Tibial artery (tissue), 4 donors: ENCODE data around the gene GPC6.

Experiments used
- DNase-seq, 2 donors: peaks; one replicate each; pipeline ENCODE4 v3.0.0-alpha.2; 2019
- H3K27ac ChIP-seq, 2 donors: fragments of 200-600 bp; sonication (generic) in 1 of 2; 1 replicate in 1 of 2; 2 replicates in 1 of 2; pipeline ENCODE4 v1.5.1; 2018 to 2019; ENCODE audit warnings: mild to moderate bottlenecking in 1 of 2
- H3K27me3 ChIP-seq, 2 donors: fragments of 200-600 bp; sonication (generic) in 1 of 2; one replicate each; pipeline versions ENCODE4 v1.5.1 to v1.6.0; 2016 to 2019
- H3K36me3 ChIP-seq, 3 donors: fragments of 200-600 bp; sonication (generic) in 2 of 3; one replicate each; pipeline ENCODE4 v1.5.1; 2016 to 2019; ENCODE audit warnings: mild to moderate bottlenecking in 2 of 3
- H3K4me1 ChIP-seq, 4 donors: fragments of 200-600 bp; sonication (generic) in 2 of 4; 1 replicate in 3 of 4; 2 replicates in 1 of 4; pipeline ENCODE4 v1.5.1; 2016 to 2019
- H3K4me3 ChIP-seq, 2 donors: fragments of 200-600 bp; sonication (generic) in 1 of 2; 1 replicate in 1 of 2; 2 replicates in 1 of 2; pipeline ENCODE4 v1.5.1; 2018 to 2019; ENCODE audit warnings: mild to moderate bottlenecking in 2 of 2
- H3K9me3 ChIP-seq, 3 donors: fragments of 200-600 bp; sonication (generic) in 1 of 3; one replicate each; pipeline ENCODE4 v1.5.1; 2016 to 2019
- intact Hi-C: fragments of 100-400 bp; cut with DNase I; formaldehyde crosslinking; loops from one replicate; pipeline ENCODE4 v1.15.0; 2023; ENCODE audit warnings: low total_unique reads
- TF ChIP-seq, protein P1 (sequence below), 2 experiments: fragments of 200-600 bp in 1 of 2; fragments of 450-650 bp in 1 of 2; IDR thresholded peaks; one replicate each; pipeline ENCODE4 v1.5.1; 2017 to 2019; ENCODE audit warnings: antibody characterized with exemption in 2 of 2, mild to moderate bottlenecking in 1 of 2, moderate library complexity in 1 of 2

The GPC6 gene

DNA sequence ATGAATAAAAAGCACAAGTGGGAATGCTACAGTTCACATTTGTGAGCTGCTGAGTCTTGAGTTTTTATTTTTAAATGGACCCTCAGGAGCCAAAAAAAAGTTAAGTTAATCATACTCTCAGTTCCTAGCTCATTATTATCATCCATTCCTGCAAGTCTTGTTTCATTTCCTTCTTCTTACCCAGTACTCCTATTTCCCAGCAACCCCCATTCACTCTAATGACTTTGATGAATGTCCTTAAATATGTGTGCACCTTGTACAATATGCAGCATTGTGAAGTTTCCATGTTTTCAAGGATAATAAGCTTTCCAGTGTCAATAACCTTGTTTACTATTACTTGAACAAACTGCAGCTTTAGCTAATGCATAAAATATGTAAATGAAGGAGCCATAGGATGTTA lies 886.6 kb downstream of the GPC6 start:
- H3K4me3 ChIP-seq: no peak overlapping the region
- no peaks in the 10 kb centered on the region for H3K9me3 ChIP-seq
- no peak for DNase-seq
- H3K4me1 ChIP-seq: no peaks in the 10 kb centered on the region
- no peak overlapping the region for H3K27ac ChIP-seq
- intact Hi-C loops: no loop called here
- no peaks in the 10 kb centered on the region for H3K36me3 ChIP-seq
- TF ChIP-seq, protein P1, sequence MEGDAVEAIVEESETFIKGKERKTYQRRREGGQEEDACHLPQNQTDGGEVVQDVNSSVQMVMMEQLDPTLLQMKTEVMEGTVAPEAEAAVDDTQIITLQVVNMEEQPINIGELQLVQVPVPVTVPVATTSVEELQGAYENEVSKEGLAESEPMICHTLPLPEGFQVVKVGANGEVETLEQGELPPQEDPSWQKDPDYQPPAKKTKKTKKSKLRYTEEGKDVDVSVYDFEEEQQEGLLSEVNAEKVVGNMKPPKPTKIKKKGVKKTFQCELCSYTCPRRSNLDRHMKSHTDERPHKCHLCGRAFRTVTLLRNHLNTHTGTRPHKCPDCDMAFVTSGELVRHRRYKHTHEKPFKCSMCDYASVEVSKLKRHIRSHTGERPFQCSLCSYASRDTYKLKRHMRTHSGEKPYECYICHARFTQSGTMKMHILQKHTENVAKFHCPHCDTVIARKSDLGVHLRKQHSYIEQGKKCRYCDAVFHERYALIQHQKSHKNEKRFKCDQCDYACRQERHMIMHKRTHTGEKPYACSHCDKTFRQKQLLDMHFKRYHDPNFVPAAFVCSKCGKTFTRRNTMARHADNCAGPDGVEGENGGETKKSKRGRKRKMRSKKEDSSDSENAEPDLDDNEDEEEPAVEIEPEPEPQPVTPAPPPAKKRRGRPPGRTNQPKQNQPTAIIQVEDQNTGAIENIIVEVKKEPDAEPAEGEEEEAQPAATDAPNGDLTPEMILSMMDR (IDR thresholded peaks at IDR 0.05): no peak
- no peaks in the 10 kb centered on the region for H3K27me3 ChIP-seq

DNA sequence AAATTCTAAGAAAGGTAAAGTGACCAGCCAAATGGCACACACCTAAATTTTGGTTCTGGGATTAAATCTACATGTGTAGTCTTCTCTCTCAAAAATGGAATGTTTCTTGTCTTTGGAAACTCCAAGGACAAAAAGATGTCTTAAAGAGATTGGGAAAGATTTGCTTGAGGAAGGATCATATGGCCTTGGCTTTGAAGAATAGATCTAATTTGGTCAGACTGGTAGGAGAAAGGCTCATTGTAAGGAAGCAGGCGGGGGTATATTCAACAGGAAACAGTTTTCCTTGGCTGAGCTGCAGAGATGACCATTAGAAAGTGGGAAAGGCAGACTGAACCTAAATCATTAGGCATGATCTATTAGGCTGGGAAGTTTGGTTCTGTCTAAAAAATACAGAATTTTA lies 887.6 kb downstream of the GPC6 start:
- Histone ChIP-seq H3K27me3 (no peaks in the 10 kb centered on the region), H3K9me3 (no peaks in the 10 kb centered on the region), H3K4me1 (no peaks in the 10 kb centered on the region), H3K27ac (no peak overlapping the region), H3K4me3 (no peak overlapping the region), H3K36me3 (no peaks in the 10 kb centered on the region)
- TF ChIP-seq, protein P1 (IDR thresholded peaks at IDR 0.05): no peak
- no peak for DNase-seq
- intact Hi-C loops: no loop called here

DNA sequence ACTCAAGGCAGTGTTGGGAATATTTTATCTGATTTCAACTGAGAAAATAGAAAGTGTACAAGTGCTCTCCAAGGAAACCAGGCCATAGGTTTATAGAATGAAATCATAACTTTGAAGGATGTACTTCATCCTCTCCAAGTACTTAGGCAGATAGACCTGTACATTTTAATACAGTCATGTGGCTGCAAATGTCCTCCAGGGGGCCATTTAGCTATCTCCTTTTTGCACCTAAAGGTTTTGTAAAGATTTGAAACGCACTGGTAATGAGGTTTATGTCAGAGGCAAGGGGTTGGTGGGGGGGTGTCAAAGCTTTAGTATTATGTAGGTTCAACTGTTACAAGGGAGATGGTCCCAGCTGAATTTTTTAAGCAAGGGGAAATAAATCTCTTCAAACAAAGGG lies 888.4 kb downstream of the GPC6 start:
- Histone ChIP-seq H3K9me3 (no peaks in the 10 kb centered on the region), H3K27ac (no peak overlapping the region), H3K36me3 (no peaks in the 10 kb centered on the region), H3K4me1 (no peaks in the 10 kb centered on the region), H3K4me3 (no peak overlapping the region), H3K27me3 (no peaks in the 10 kb centered on the region)
- intact Hi-C loops: no loop called here
- TF ChIP-seq, protein P1 (IDR thresholded peaks at IDR 0.05): no peak
- no peak for DNase-seq

DNA sequence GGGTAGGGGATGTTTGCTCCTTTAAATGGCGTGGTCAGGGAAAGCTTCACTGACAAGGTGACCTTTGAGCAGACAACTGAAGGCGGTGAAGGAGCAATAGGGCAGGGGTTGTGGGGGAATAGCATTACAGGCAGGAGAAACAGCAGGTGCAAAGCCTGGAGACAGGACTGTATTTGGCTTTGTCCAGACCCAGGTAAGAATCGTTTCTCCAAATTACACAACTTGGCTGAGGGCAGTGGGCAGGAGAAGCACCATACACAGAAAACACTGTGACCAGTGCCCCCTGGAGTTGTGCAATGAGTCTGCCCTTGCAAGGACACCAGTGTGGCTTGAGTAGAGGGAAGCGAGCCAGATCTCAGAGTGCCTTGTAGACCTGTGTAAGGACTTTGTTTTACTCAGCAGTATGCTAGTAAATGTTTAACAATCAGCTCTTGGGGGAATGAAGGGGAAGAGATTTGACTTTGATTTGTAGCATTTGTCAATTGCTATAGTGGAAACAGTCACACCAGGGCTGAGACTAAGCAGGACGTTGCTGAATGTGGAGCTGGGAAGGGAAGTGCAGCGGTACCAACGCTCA lies 892.8 kb downstream of the GPC6 start:
- Histone ChIP-seq H3K4me1 (no peaks in the 10 kb centered on the region), H3K36me3 (no peaks in the 10 kb centered on the region), H3K9me3 (no peaks in the 10 kb centered on the region), H3K4me3 (no peak overlapping the region), H3K27me3 (no peaks in the 10 kb centered on the region), H3K27ac (no peak overlapping the region)
- intact Hi-C loops: no loop called here
- DNase-seq: no peak
- TF ChIP-seq, protein P1 (IDR thresholded peaks at IDR 0.05): no peak

DNA sequence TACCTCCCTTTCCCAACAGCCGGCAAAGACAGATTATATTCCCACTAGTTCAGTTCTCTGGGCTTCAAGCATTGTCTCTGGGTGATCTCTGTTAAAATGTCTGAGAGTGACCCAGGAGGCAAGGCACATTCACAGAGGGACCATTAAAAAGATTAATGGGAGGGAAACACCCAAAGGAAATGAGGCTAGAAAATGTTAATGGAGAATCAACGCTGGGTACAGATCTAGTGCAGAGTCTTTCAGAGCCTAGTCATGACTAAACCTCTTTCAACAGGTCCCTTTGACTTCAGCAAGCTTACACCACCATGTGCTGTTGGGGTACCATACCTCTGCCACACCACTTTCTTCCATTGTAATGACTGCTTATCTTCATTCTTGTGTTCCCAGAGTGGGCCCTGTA lies 894.3 kb downstream of the GPC6 start:
- Histone ChIP-seq H3K4me1 (no peaks in the 10 kb centered on the region), H3K4me3 (no peak overlapping the region), H3K9me3 (no peaks in the 10 kb centered on the region), H3K36me3 (no peaks in the 10 kb centered on the region), H3K27me3 (no peaks in the 10 kb centered on the region), H3K27ac (no peak overlapping the region)
- TF ChIP-seq, protein P1 (IDR thresholded peaks at IDR 0.05): no peak
- DNase-seq: no peak
- intact Hi-C loops: no loop called here

DNA sequence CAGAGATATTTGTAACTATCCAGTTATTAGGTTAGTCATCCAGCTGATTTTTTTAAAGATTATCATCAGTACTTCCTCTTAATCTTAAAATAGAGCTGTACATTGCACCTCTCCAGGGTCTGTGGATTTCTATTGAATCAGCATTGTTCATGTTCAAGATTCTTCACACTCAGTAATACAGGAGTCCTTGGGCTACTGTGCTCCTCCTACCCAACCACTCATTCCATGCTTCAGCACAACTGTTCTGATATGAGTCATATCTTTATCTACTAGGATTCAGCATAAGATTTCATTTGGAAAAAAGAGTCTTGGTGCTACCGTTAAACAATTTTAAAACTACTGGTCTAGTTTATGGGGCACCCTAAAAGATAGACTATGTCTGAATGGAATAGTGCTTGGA lies 895.1 kb downstream of the GPC6 start:
- Histone ChIP-seq H3K4me3 (no peak overlapping the region), H3K9me3 (no peaks in the 10 kb centered on the region), H3K4me1 (no peaks in the 10 kb centered on the region), H3K36me3 (no peaks in the 10 kb centered on the region), H3K27ac (no peak overlapping the region), H3K27me3 (no peaks in the 10 kb centered on the region)
- intact Hi-C loops: no loop called here
- TF ChIP-seq, protein P1 (IDR thresholded peaks at IDR 0.05): no peak
- no peak for DNase-seq
